DND-41 (cell line): ENCODE measurements around the gene ATPAF1.

Experiments
- EZH2 ChIP-seq: IDR thresholded peaks from 3 replicates; pipeline ENCODE4 v1.6.1; 2012; ENCODE audit warnings: borderline replicate concordance, low read depth, mild to moderate bottlenecking, moderate library complexity, low read length, inconsistent platforms; ENCODE audit not compliant: severe bottlenecking
- TF ChIP-seq, protein P1 (sequence below): IDR thresholded peaks from 2 replicates; pipeline ENCODE4 v1.5.1; 2012; ENCODE audit warnings: borderline replicate concordance, low read length, moderate library complexity, mild to moderate bottlenecking; ENCODE audit not compliant: poor library complexity, severe bottlenecking; ENCODE audit errors: extremely low read depth

DNA sequence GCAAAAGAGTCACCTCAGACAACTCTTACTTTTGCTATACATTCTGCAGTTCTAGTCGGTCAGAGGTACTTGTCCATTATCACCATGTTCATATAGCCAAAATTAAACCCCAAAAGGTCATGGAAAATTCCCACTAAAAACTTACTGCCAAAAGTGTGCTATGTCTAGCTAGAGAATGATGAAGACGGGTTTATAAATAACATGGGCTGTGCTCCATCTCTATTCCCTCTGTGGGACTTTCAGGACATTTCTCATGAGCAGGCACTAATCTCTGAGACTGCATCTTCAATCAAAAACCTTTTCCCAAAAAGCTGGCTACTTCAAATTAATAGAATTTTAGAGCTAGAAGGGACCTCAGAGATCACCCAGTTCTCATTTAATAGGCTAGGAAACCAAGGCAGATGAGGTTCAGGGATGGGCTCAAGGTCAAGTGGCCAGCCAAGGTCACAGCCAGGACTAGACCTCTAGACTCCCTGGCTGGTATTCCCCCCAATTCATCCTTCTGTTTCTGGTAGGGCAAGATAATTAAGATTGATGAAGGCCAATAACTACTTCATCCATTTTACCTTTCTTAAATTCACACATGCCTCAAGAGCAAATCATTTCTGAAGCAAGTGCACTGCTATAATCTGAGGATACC is 30.6 kb downstream of the ATPAF1 start:
- TF ChIP-seq EZH2, result no peak
- TF ChIP-seq, protein P1, sequence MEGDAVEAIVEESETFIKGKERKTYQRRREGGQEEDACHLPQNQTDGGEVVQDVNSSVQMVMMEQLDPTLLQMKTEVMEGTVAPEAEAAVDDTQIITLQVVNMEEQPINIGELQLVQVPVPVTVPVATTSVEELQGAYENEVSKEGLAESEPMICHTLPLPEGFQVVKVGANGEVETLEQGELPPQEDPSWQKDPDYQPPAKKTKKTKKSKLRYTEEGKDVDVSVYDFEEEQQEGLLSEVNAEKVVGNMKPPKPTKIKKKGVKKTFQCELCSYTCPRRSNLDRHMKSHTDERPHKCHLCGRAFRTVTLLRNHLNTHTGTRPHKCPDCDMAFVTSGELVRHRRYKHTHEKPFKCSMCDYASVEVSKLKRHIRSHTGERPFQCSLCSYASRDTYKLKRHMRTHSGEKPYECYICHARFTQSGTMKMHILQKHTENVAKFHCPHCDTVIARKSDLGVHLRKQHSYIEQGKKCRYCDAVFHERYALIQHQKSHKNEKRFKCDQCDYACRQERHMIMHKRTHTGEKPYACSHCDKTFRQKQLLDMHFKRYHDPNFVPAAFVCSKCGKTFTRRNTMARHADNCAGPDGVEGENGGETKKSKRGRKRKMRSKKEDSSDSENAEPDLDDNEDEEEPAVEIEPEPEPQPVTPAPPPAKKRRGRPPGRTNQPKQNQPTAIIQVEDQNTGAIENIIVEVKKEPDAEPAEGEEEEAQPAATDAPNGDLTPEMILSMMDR, result no peak
